Measurements from ENCODE around the gene PDCD1LG2. TPM values are rescaled to one million over a fixed set of nuclear protein-coding genes. Genes with fewer than 3 reads are reported as not detected.

The PDCD1LG2 gene
- total and polyA plus RNA-seq, 2 experiments from 2014 or later = not detected

GRCh38 chr9:5586391-5586802, 76.1 kb downstream of the PDCD1LG2 start:
- Histone ChIP-seq H3F3A (replicated peaks; ENCODE audit: low read depth) (no peaks in the 10 kb centered on the region), H3K27me3 (ENCODE audit: insufficient read depth) (no peaks in the 10 kb centered on the region), H3K4me1 (ENCODE audit: insufficient read depth) (no peaks in the 10 kb centered on the region), H4K20me1 (replicated peaks; ENCODE audit: insufficient read depth) (no peaks in the 10 kb centered on the region), H3K36me3 (ENCODE audit: insufficient read depth) (no peaks in the 10 kb centered on the region), H3K4me2 (no peak overlapping the region), H3K79me2 (replicated peaks; ENCODE audit: insufficient read depth) (no peaks in the 10 kb centered on the region), H2AFZ (no peak overlapping the region), H3K9me2 (ENCODE audit: insufficient read depth) (no peaks in the 10 kb centered on the region), H3K27ac (ENCODE audit: low read depth) (no peak overlapping the region), H3K4me3 (no peak overlapping the region)
- Mint-ChIP-seq H3K27ac (no peak overlapping the region), H3K9me3 (no peaks in the 10 kb centered on the region), H3K4me3 (no peak overlapping the region), H3K36me3 (ENCODE audit: low read depth) (no peaks in the 10 kb centered on the region), H3K4me1 (peaks cover 4% of the 10 kb centered on the region; the same call in 2 of the 3 replicates), H3K27me3 (ENCODE audit: insufficient read depth, low read depth, poor library complexity) (peaks cover 7% of the 10 kb centered on the region)
- DNase-seq (ENCODE audit: low spot score) = no peak
- no peak for ATAC-seq
- TF ChIP-seq ZNF331 (CRISPR knock-in tag; IDR thresholded peaks at IDR 0.05; ENCODE audit: low read depth) = no peak
- no peak for TF ChIP-seq JUNB (IDR thresholded peaks at IDR 0.05; ENCODE audit: unreplicated experiment)
- no peak for TF ChIP-seq CREB1 (CRISPR knock-in tag; IDR thresholded peaks at IDR 0.05; ENCODE audit: low read depth)
- TF ChIP-seq ZNF462 (CRISPR knock-in tag; IDR thresholded peaks at IDR 0.05) = no peak
- no peak for TF ChIP-seq POLR2AphosphoS5 (IDR thresholded peaks at IDR 0.05; ENCODE audit: low read depth)
- TF ChIP-seq NANOG (IDR thresholded peaks at IDR 0.05; ENCODE audit: borderline replicate concordance) = no peak
- no peak for TF ChIP-seq EZH2 (IDR thresholded peaks at IDR 0.05; ENCODE audit: low read depth, unreplicated experiment)
- TF ChIP-seq REST (IDR thresholded peaks at IDR 0.05; ENCODE audit: unreplicated experiment) = no peak
- TF ChIP-seq CTCF (conservative IDR thresholded peaks at IDR 0.05; ENCODE audit: low read depth in 2 of 2) = no peak
- no peak for TF ChIP-seq ETS1 (IDR thresholded peaks at IDR 0.05)
- no peak for TF ChIP-seq STAT1 (IDR thresholded peaks at IDR 0.05; ENCODE audit: unreplicated experiment)
- no peak for TF ChIP-seq EZH2phosphoT487 (IDR thresholded peaks at IDR 0.05; ENCODE audit: unreplicated experiment)
- TF ChIP-seq ZNF114 (CRISPR knock-in tag; IDR thresholded peaks at IDR 0.05) = no peak

All from GM23338 (cell line).